Heart left ventricle (tissue), 13 donors: ENCODE data around the gene MN1.

Experiments used
- CTCF ChIP-seq, 12 donors: fragments of 200-600 bp; sonication (generic) in 4 of 12; IDR thresholded peaks; one replicate each; pipeline versions ENCODE4 v1.5.0 to v1.8.0; 2018 to 2022; ENCODE audit warnings: antibody characterized with exemption in 12 of 12, mild to moderate bottlenecking in 5 of 12
- POLR2A ChIP-seq, 2 donors: fragments of 450-650 bp; IDR thresholded peaks; one replicate each; pipeline ENCODE4 v1.6.1; 2017; ENCODE audit warnings: antibody characterized with exemption in 2 of 2, mild to moderate bottlenecking in 2 of 2, moderate library complexity in 2 of 2
- donor health status: ischemic (EF 13 %, LVEDD 7.1; RV severe dilation, severe dysfunction).
- donor health status: DM: no; HTN: yes; CAD: no.
- donor health status: DM: no; HTN: no; CAD: no.
- donor health status: ischemic (EF 25% LVEDD 6.9; RV normal size, moderate dysfunction).
- donor health status: ischemic (EF 25% LVEDD 5.7; RV mildly dilated, moderate dysfunction).
- donor health status: ischemic (EF 35%, LVEDD 5.7; RV mildly dilated, moderate dysfunction).
- donor health status: nonischemic (EF 11% LVEDD 7.7; RV severe dilation, severe dysfunction).
- donor health status: DM: yes; HTN: yes; CAD: no.
- donor health status: PGD.
- donor health status: ischemic (EF 29% LVEDD 5.4; RV normal size, mild dysfunction).
- donor health status: nonischemic (EF 23%, LVEDD 6.1; RV moderate dilation, normal function).

GRCh38 chr22:27718186-27719035 is 83.1 kb downstream of the MN1 start:
- no peak for TF ChIP-seq CTCF (IDR thresholded peaks at IDR 0.05)
- peak in 1 of 2 donors; percentile 44 for TF ChIP-seq POLR2A (IDR thresholded peaks at IDR 0.05)
